UCSD-AML1 (cell line): ENCODE measurements around the gene CXCL9.
A peak's percentile ranks its signal among the peaks of the same experiment; 100 is the strongest.
"Not testable (repeated sequence)": the region's sequence is repeated elsewhere in the genome, so short reads cannot be mapped to it uniquely, and the experiment has no call there.

Experiments used
- DNase-seq: peaks from one replicate; lab custom pipeline; 2025; ENCODE audit not compliant: unreplicated experiment; lab: John Stamatoyannopoulos, UW

The CXCL9 gene

GRCh38 chr4:76012388-76012801 is 5.1 kb upstream of the CXCL9 start:
- DNase-seq, result no peak

GRCh38 chr4:76011700-76012387 is 4.5 kb upstream of the CXCL9 start:
- no peak for DNase-seq

GRCh38 chr4:76011018-76011670 is 3.8 kb upstream of the CXCL9 start:
- no peak for DNase-seq

GRCh38 chr4:76010576-76010975 is 3.3 kb upstream of the CXCL9 start:
- DNase-seq, result no peak

DNA sequence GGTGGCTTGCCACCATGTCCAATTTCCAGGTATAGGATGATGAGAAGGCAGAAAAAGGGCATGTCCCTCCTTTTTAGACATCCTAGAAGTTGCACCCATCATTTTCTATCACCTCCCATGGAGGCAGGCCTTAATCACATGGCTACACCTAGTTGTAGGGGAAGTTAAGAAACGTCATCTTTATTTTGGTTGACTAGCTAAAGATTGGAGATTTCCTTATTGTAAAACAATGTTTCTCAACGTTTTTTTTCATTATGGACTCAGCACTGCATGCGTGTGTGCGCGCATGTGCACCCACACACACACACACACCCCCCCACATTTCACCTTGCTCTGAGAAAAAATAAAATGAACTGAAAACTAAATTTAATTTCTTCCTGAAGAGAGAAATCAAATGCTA is 2.0 kb upstream of the CXCL9 start:
- DNase-seq, result no peak

DNA sequence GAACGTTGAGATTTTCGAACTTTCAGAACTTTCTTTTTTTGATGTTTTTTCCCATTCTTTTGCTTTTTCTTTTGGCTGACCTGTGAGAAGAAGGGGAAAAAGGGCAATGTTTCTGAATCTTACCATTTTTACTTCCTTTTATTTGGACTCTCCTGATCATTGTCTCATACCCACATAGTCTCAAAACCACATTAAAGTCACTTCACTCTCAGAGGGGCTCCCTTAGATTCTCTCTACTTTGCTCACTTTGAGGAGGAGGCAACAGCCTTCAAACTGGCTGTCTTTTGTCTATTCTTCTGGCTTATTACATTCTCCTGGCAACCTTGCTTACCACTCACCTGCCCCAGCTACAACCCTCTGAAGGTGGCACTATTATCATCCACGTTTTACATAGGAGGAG is 3.7 kb downstream of the CXCL9 start:
- DNase-seq, result no peak

DNA sequence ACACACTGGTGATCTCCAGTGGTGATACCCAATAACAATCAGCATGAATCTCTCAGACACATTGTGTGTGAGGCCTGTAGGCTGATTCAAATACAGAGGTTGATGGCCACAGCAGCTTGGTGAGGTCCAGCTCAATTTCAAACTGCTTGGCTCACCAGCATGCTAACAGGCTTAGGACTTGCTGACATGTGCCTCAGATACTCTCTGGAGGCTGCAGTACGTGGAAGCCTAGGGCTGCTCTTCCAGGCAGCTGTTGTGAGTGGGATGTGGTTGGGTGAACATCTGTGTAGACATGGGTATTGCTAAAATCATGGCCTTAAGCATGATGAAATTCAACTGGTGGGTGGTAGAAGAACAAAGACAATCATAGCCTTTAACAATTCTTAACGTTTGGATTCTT is 4.3 kb downstream of the CXCL9 start:
- DNase-seq, result no peak

- no peak for DNase-seq
Measured at GRCh38 chr4:76002176-76002575, 5.1 kb downstream of the CXCL9 start.

GRCh38 chr4:76001700-76002099 is 5.6 kb downstream of the CXCL9 start:
- no peak for DNase-seq

DNA sequence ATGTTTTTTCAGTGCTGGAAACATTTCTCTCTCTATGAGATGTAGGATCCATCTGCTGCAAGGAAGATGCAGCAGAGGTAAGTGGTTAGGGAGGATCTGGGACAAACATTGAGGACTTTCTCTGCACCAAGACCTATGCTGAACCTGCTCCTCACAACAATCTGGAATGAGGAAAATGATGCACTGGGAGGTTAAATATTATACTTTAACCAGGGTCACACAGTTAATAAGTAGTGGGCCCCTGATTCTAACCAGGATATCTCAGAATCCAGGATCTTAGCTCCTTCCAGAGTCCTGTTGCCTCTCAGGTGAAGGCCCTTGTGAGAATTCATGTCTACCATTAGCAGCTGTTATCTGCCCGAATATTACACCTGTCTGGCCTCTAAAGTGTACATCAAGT is 7.0 kb downstream of the CXCL9 start:
- DNase-seq, result no peak

- not testable (repeated sequence) for DNase-seq
Measured at GRCh38 chr4:75998525-75999147, 8.7 kb downstream of the CXCL9 start.

GRCh38 chr4:75997946-75998345 is 9.4 kb downstream of the CXCL9 start:
- DNase-seq, result no peak

- DNase-seq, result no peak
Measured at GRCh38 chr4:75997081-75997480, 10.2 kb downstream of the CXCL9 start.

DNA sequence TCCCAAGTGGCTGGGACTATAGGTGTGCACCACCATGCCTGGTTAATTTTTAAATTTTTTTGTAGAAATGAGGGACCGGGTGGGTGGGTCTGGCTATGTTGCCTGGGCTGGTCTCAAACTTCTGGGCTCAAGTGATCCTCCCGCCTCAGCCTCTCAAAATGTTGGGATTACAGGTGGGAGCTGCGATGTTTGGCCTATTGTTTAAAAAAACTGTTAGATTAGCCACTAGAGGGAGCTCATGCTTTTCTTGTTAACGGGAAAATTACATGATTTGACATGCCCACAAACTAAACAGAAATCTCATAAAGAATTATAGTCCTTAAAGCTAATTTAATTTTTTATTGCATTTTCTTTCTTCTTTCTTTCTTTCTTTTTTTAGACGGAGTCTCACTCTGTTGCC is 11.6 kb downstream of the CXCL9 start:
- peak; percentile 8 for DNase-seq

DNA sequence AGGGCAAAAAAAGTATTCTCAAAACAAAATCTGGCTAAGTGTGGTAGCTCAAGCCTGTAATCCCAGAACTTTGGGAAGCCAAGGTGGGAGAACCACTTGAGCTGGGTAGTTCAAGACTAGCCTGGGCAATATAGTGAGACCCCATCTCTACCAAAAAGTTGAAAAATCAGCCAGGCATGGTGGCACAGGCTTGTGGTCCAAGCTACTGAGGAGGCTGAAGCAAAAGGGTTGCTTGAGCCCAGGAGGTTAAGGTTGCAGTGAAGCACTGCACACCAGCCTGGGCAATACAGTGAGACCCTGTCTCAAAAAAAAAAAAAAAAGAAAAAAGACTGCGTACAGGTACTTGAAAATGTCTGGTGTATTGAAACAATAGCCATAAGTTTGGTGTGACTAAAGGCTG is 14.8 kb downstream of the CXCL9 start:
- no peak for DNase-seq

- no peak for DNase-seq
Measured at GRCh38 chr4:75989846-75990528, 17.3 kb downstream of the CXCL9 start.

DNA sequence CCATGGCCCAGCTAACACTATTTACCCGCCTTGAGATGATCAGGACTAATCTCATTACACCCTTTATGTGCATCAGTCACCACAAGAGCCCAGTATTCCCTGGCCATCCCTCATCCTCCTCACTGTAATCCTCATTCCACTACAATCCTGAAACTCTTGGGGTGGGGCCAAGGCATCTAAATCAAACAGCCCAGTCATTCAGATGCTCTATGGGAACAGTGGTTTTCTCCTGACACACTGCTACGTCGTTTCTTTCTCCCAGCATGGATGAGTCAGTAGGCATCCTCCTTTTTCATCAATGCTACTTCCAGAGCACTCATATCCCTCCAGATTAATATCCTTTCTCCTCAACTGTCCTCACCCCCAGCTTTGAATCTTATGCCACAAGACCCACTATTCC is 22.2 kb downstream of the CXCL9 start:
- no peak for DNase-seq

DNA sequence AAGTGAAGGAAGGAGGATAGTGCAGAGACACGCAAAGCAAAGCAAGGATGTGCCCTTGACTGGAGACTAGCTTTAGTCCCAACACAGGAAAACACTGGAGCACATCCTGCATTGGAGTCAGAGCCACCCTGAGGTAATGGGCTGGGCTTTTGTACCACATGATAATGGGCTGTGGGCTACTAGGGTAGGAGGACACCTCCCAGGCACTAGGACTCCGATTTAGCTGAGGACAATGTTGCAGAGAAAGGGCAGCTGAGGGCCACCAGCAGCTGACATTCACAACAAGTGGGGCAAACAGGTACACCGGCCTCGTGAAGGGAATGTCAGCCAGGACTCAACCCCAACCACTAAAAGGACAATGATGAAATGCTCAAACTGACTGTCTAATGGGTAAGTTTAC is 26.7 kb downstream of the CXCL9 start:
- no peak for DNase-seq

DNA sequence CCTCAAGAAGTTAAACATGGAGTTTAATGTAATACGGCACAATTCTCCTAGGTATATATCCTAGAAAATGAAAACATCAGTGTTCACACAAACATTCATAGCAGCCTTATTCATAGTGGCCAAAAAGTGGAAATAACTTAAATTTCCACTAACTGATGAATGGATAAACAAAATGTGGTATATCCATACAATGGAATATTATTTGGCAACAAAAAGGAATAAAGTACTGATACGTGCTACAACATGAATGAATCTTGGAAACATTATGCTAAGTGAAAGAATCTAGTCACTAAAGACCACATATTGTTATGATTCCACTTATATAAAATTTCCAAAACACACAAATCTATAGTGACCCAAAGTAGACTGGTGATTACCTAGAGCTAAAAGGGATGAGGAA is 31.1 kb downstream of the CXCL9 start:
- no peak for DNase-seq

GRCh38 chr4:75973766-75974165 is 33.5 kb downstream of the CXCL9 start:
- no peak for DNase-seq

GRCh38 chr4:75968084-75968483 is 39.2 kb downstream of the CXCL9 start:
- no peak for DNase-seq

DNA sequence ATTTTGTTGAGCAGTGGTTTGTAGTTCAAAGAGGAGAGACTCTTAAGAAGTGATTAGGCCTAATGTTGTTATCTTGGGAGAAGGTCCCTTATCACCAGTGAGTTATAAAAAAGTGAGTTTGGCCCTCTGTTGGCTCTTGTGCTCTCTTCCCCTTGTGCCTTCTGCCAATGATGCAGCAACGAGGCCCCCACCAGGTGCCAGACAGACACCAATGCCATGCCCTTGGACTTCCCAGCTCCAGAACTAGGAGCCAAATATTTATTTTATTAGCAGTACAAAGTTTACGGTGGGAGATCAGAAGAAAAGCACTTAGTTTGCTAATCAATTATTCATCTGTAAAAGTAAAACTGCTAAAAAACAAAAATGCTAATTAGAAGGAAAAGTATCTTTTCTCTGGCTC is 43.8 kb downstream of the CXCL9 start:
- DNase-seq, result no peak
